Measurements from ENCODE around the gene SPRY4.
"Not testable (repeated sequence)": the region's sequence is repeated elsewhere in the genome, so short reads cannot be mapped to it uniquely, and the experiment has no call there.

Gene SPRY4

GRCh38 chr5:142290577-142291299 is 34.1 kb downstream of the SPRY4 start:
- no peak for DNase-seq

DNA sequence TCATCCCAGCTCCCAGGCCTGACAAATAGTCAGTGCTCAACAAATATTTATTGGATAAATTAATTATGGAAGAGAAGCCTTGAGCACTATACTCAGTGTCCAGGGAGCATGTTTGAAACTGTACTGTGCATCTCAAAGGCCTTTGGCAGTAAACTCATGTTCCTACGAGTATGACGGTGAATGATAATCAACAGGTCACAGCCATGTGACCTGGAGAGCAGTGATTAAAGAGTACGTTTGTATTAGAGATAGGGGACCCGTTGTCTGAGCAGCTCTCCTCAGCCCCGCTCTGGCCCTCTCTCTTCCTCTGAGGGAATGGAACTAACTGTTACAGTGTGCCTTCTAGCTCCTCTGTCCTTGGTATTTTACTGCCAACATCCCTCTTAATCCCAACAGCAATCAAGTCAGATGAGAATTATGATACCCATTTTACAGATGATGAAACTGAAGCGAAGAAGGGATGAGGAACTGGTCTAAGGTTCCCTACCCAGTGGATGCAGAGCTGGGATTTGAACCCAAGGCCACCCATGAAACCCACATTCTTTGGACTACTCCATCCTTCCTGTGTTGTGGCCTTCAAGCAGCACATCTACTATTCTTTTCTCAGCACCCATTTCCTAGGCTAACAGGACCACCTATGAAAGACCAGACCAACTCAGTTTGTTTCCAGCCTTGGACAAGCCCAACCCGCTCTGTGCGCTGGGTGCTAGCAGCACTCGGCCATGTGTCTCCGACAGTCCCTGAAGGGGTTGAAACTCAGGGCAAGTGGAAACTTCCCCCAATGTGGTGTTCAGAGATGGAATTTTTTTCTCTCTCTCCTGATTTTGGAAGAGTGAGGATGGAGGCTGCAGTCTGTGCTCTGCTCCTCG is 34.9 kb downstream of the SPRY4 start:
- DNase-seq, result no peak

DNA sequence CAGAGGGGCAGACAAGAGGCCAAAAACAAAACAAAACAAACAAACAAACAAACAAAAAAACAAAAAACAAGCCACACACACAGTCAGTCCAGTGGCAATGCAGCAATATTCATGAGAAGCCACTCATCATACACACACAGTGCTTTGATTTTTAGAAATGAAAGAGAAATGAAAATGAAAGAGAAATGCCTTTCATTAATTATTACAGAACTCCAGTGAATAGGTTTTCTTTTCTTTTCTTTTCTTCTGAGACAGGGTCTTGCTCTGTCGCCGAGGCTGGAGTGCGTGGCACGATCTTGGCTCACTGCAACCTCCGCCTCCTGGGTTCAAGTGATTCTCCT is 36.9 kb downstream of the SPRY4 start:
- no peak for DNase-seq

DNA sequence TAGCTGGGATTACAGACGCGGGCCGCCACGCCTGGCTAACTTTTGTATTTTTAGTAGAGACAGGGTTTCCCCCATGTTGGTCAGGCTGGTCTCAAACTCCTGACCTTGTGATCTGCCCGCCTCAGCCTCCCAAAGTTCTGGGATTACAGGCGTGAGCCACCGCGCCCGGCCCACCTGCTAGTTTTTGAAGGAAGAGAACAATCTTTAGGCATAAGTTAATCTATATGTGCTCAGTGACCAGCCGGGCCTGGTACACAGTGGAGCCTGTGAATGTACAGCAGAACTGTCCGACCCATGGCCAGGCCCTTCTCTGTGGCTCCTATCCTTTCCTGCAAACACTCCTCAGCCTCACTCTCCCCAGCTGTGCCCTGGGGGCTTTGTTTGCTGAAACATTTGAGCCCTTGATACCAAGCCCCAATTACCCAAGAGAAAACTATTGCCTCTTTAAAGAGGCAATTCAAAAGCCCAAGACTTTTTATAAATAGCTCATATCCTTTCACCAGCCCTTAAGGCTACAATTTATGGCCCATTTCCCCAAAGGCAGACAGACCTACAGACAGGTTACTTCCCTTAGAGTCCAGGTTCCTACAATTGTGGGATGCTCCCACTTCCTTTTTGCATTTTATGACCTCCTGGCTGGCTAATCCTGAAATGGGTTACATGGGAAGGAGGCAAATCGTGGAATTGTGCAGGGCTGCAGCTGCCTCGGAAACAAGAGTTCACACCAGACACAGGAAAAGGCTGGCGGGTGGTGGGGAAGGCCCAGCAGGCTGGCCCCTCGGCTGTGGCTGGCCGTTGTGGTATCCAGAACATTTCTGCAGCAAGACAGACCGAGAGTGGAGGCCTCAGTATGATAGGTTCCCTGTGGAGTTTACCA is 37.5 kb downstream of the SPRY4 start:
- DNase-seq, result no peak

GRCh38 chr5:142286111-142286510 is 38.7 kb downstream of the SPRY4 start:
- DNase-seq, result no peak

GRCh38 chr5:142283304-142283703 is 41.5 kb downstream of the SPRY4 start:
- no peak for DNase-seq

- DNase-seq, result no peak
Observed at GRCh38 chr5:142281966-142282365, 42.9 kb downstream of the SPRY4 start.

DNA sequence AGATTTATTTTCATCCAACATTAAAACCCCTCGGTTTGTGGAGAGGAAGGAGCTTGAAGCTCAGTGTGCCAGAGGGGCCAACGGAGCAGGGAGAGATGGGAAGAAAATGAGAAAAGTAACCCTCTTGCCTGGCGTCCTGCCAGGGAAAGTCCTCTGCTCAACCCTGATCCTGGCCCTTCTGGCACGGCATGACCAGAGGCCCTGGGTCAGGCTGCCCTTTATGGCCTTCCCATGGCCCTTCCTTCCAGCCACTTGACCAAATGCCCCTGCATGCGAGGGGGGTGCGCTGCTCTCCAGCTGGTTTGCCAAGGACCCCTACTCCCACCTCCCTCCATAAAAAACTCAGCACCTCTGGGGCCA is 43.8 kb downstream of the SPRY4 start:
- DNase-seq, result no peak

- DNase-seq, result no peak
Observed at GRCh38 chr5:142280066-142281007, 44.5 kb downstream of the SPRY4 start.

DNA sequence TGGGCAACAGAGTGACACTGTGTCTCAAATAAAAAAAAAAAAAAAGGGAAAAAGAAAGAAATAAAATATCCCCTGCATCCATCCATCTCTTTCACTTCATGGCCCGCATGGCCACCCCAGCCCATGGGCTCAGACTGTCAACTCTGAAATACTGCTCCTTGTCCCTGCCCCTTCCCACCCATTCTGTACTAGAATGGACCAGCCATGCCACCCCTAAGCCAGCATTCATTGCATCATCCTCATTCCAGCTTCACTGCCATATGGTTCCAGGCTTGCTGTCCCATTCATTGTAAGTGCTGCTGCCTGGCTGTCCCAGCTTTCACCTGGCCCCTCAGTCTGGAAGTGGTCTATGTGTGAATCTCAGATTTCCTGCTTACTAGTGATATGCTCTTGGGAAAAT is 46.2 kb downstream of the SPRY4 start:
- DNase-seq, result no peak

DNA sequence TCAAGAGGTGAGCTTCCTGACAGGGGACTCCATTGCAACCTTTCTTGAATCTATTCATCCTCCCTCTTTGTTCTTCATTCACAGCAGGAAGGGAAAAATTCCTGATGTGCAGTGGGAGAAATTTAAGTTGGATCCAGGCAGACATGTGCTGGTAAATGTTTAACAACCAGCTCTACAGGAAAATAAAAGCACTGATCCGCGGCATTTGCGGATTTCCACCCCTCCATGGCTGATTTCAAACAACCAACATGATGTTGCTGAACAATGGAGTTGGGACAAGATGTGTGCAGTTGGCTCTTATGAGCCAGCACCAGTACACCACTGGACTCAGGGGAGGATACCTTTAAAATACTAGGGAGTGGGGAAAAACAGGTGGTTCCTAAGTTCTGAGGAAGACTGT is 47.0 kb downstream of the SPRY4 start:
- no peak for DNase-seq

DNA sequence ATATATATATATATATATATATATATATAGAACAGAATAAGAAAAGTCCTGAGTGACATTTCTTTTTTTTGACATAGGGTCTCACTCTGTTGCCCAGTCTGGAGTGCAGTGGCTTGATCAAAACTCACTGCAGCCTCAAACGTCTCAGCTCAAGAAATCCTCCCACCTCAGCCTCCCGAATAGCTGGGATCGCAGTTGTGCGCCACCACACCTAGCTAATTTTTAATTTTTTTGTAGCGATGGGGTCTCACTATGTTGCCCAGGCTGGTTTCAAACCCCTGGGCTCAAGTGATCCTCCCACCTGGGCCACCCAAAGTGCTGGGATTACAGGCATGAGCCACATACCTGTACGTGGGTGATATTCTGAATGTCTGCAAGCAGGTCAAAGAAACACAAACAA is 48.3 kb downstream of the SPRY4 start:
- no peak for DNase-seq

DNA sequence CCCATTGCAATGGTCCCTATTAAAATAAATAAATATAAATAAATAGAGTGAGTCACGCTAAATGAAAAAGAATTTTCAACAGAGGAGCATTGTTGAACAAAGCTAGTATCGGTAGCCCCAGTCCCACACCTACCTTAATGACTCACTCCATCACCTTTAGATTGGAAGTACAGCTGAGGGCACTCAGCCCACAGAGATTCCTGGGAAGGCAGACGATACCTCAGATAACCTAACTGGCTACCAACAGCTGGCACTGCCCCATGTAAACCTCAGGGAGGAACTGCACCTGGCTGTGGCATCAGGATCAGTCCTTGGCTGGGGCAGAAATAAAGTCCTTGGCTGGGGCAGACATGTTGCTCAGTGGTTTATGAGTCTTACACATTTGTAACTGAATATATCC is 49.3 kb downstream of the SPRY4 start:
- DNase-seq, result no peak

DNA sequence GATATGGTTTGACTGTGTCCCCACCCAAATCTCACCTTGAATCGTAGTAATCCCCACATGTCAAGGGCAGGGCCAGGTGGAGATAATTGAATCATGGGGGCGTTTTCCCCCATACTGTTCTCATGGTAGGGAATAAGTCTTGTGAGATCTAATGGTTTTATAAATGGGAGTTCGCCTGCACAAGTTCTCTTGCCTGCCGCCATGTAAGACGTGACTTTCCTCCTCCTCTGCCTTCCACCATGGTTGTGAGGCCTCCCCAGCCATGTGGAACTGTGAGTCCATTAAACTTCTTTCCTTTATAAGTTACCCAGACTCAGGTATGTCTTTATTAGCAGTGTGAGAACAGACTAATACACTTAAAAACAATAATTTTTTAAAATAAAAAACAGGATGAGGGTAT is 52.2 kb downstream of the SPRY4 start:
- not testable (repeated sequence) for DNase-seq

GRCh38 chr5:142264084-142264483 is 60.7 kb downstream of the SPRY4 start:
- not testable (repeated sequence) for DNase-seq

- DNase-seq, result no peak
Observed at GRCh38 chr5:142263346-142263745, 61.5 kb downstream of the SPRY4 start.

GRCh38 chr5:142262683-142263082 is 62.1 kb downstream of the SPRY4 start:
- DNase-seq, result no peak
